22Rv1 (cell line): Measurements from ENCODE around the gene MMP19.

Experiments used
- CTCF ChIP-seq: fragments of 450-650 bp; IDR thresholded peaks from 2 replicates; pipeline ENCODE4 v1.5.1; 2017; ENCODE audit warnings: mild to moderate bottlenecking
- ZFX ChIP-seq: fragments of 450-650 bp; IDR thresholded peaks from 2 replicates; pipeline ENCODE4 v1.6.1; 2017; ENCODE audit warnings: antibody characterized with exemption, borderline replicate concordance

GRCh38 chr12:55814257-55814656 is 28.5 kb downstream of the MMP19 start:
- no peak for TF ChIP-seq CTCF
- TF ChIP-seq ZFX = no peak
